ENCODE measurements around the gene KCNJ10. TPM values are rescaled to one million over a fixed set of nuclear protein-coding genes. Genes with fewer than 3 reads are reported as not detected.
A peak's percentile ranks its signal among the peaks of the same experiment; 100 is the strongest.

The KCNJ10 gene
- total and polyA plus RNA-seq, 2 of the 13 experiments (the other 11 are each of a cell fraction or from before 2014, with no cell fraction given): 4.4 to 10.3 TPM

- TF ChIP-seq CREM (IDR thresholded peaks at IDR 0.05) (peak; percentile 33; the same call in 1 of the 2 replicates), CREM (CRISPR knock-in tag; IDR thresholded peaks at IDR 0.05) (no peak), GATA4 (IDR thresholded peaks at IDR 0.05; ENCODE audit: borderline replicate concordance, low read depth) (no peak), PATZ1 (CRISPR knock-in tag; IDR thresholded peaks at IDR 0.05) (0 out of 2 replicates have a peak, but pooled peaks have one; percentile 24), ZNF547 (CRISPR knock-in tag; IDR thresholded peaks at IDR 0.05) (no peak), JARID2 (CRISPR knock-in tag; IDR thresholded peaks at IDR 0.05; ENCODE audit: insufficient replicate concordance) (no peak), HMG20A (CRISPR knock-in tag; IDR thresholded peaks at IDR 0.05; ENCODE audit: borderline replicate concordance) (peak; percentile 51; the same call in 1 of the 2 replicates), SOX5 (CRISPR knock-in tag; IDR thresholded peaks at IDR 0.05; ENCODE audit: borderline replicate concordance) (peak; percentile 85; the same call in 1 of the 2 replicates), ZNF468 (CRISPR knock-in tag; IDR thresholded peaks at IDR 0.05) (no peak), CHD2 (IDR thresholded peaks at IDR 0.05; ENCODE audit: low read depth, low read length) (no peak), SOX13 (IDR thresholded peaks at IDR 0.05) (peak; percentile 61), SOX13 (CRISPR knock-in tag; conservative IDR thresholded peaks at IDR 0.05 in 1 of 2, IDR thresholded peaks at IDR 0.05 in 1 of 2) (peak in 1 of 2 experiments; percentile 93; a peak in 2 of 4 replicates), ZNF251 (CRISPR knock-in tag; IDR thresholded peaks at IDR 0.05) (no peak), TFDP1 (CRISPR knock-in tag; IDR thresholded peaks at IDR 0.05; ENCODE audit: borderline replicate concordance) (no peak), BHLHE40 (IDR thresholded peaks at IDR 0.05; ENCODE audit: low read length) (peak; percentile 71), JUN (CRISPR knock-in tag; IDR thresholded peaks at IDR 0.05) (no peak), FOXA1 (IDR thresholded peaks at IDR 0.05) (no peak), FOXA1 (CRISPR knock-in tag; IDR thresholded peaks at IDR 0.05) (peak; percentile 41; the same call in 1 of the 2 replicates), TFE3 (CRISPR knock-in tag; IDR thresholded peaks at IDR 0.05) (0 out of 2 replicates have a peak, but pooled peaks have one; percentile 30), ZNF496 (CRISPR knock-in tag; IDR thresholded peaks at IDR 0.05; ENCODE audit: insufficient replicate concordance) (no peak), HNF4G (IDR thresholded peaks at IDR 0.05; ENCODE audit: borderline replicate concordance, low read depth, low read length) (no peak; the same call in 1 of the 2 replicates), HNF4G (CRISPR knock-in tag; IDR thresholded peaks at IDR 0.05; ENCODE audit: borderline replicate concordance, low read depth) (no peak), KDM4B (CRISPR knock-in tag; IDR thresholded peaks at IDR 0.05) (no peak), ZNF230 (CRISPR knock-in tag; IDR thresholded peaks at IDR 0.05) (no peak), HNF4A (CRISPR knock-in tag; IDR thresholded peaks at IDR 0.05) (peak; percentile 68), MLX (CRISPR knock-in tag; IDR thresholded peaks at IDR 0.05) (peak; percentile 93; the same call in 1 of the 2 replicates), RAD51 (IDR thresholded peaks at IDR 0.05; ENCODE audit: borderline replicate concordance) (peak; percentile 95), GATAD2A (CRISPR knock-in tag; IDR thresholded peaks at IDR 0.05) (peak; percentile 38; the same call in 1 of the 2 replicates), SAP130 (CRISPR knock-in tag; IDR thresholded peaks at IDR 0.05; ENCODE audit: low read depth) (0 out of 2 replicates have a peak, but pooled peaks have one; percentile 10), ZNF30 (CRISPR knock-in tag; IDR thresholded peaks at IDR 0.05) (no peak)
Observed at GRCh38 chr1:160045653-160046052, 24.3 kb downstream of the KCNJ10 start (continued).

Measured in HepG2 (cell line).